Fibroblast of peridontal ligament (primary cell): ENCODE measurements around the gene PEF1.
"Not testable (repeated sequence)": the region's sequence is repeated elsewhere in the genome, so short reads cannot be mapped to it uniquely, and the experiment has no call there.

ENCODE experiments used
- DNase-seq: peaks from one replicate; pipeline ENCODE4 v3.0.0-alpha.2; 2010; ENCODE audit errors: extremely low read depth

Gene PEF1

GRCh38 chr1:31614414-31615005, 30.2 kb downstream of the PEF1 start:
- no peak for DNase-seq

- peak; percentile 25 for DNase-seq
These were observed 35.1 kb downstream of the PEF1 start for GRCh38 chr1:31609514-31610118.

GRCh38 chr1:31607360-31607759, 37.3 kb downstream of the PEF1 start:
- no peak for DNase-seq

GRCh38 chr1:31605908-31606427, 38.7 kb downstream of the PEF1 start:
- DNase-seq = peak; percentile 81

- DNase-seq = no peak
These were observed 42.6 kb downstream of the PEF1 start for GRCh38 chr1:31602081-31602480.

- DNase-seq = no peak
These were observed 44.0 kb downstream of the PEF1 start for GRCh38 chr1:31600641-31601040.

GRCh38 chr1:31598980-31599379, 45.7 kb downstream of the PEF1 start:
- no peak for DNase-seq

GRCh38 chr1:31596737-31597097, 48.0 kb downstream of the PEF1 start:
- no peak for DNase-seq

GRCh38 chr1:31595836-31596736, 48.6 kb downstream of the PEF1 start:
- no peak for DNase-seq

- DNase-seq = peak; percentile 70
These were observed 50.7 kb downstream of the PEF1 start for GRCh38 chr1:31593770-31594632.

GRCh38 chr1:31593136-31593665, 51.5 kb downstream of the PEF1 start:
- no peak for DNase-seq

- DNase-seq = no peak
These were observed 52.5 kb downstream of the PEF1 start for GRCh38 chr1:31592132-31592531.

GRCh38 chr1:31591425-31592093, 53.1 kb downstream of the PEF1 start:
- DNase-seq = peak; percentile 55

- no peak for DNase-seq
These were observed 55.7 kb downstream of the PEF1 start for GRCh38 chr1:31588751-31589515.

GRCh38 chr1:31587720-31588423, 56.8 kb downstream of the PEF1 start:
- peak; percentile 39 for DNase-seq

GRCh38 chr1:31587328-31587699, 57.4 kb downstream of the PEF1 start:
- not testable (repeated sequence) for DNase-seq

GRCh38 chr1:31586376-31587327, 58.0 kb downstream of the PEF1 start:
- no peak for DNase-seq

GRCh38 chr1:31585736-31586365, 58.8 kb downstream of the PEF1 start:
- no peak for DNase-seq
